Measurements from ENCODE around the gene CUEDC2.
"Not testable (repeated sequence)": the region's sequence is repeated elsewhere in the genome, so short reads cannot be mapped to it uniquely, and the experiment has no call there.

CUEDC2 gene

GRCh38 chr10:102461187-102462054, 29.0 kb upstream of the CUEDC2 start:
- Mint-ChIP-seq H3K27me3 (no peaks in the 10 kb centered on the region), H3K27ac (peak overlapping the region; percentile 92), H3K4me1 (peaks cover 32% of the 10 kb centered on the region), H3K36me3 (no peaks in the 10 kb centered on the region), H3K4me3 (peak overlapping the region; percentile 97), H3K9me3 (no peaks in the 10 kb centered on the region)
- ATAC-seq, result peak; percentile 97

GRCh38 chr10:102460836-102461186, 28.4 kb upstream of the CUEDC2 start:
- H3K4me3 Mint-ChIP-seq, result peak overlapping the region; percentile 97
- no peaks in the 10 kb centered on the region for H3K9me3 Mint-ChIP-seq
- H3K27me3 Mint-ChIP-seq, result no peaks in the 10 kb centered on the region
- peaks cover 32% of the 10 kb centered on the region for H3K4me1 Mint-ChIP-seq
- no peaks in the 10 kb centered on the region for H3K36me3 Mint-ChIP-seq
- peak overlapping the region; percentile 92 for H3K27ac Mint-ChIP-seq
- ATAC-seq, result peak; percentile 40

- Mint-ChIP-seq H3K9me3 (no peaks in the 10 kb centered on the region), H3K4me1 (peaks cover 31% of the 10 kb centered on the region), H3K4me3 (no peak overlapping the region), H3K27ac (no peak overlapping the region), H3K27me3 (no peaks in the 10 kb centered on the region), H3K36me3 (no peaks in the 10 kb centered on the region)
- no peak for ATAC-seq
These were observed 26.3 kb upstream of the CUEDC2 start for GRCh38 chr10:102458656-102459055.

GRCh38 chr10:102457591-102458150, 25.3 kb upstream of the CUEDC2 start:
- Mint-ChIP-seq H3K4me1 (peaks cover 29% of the 10 kb centered on the region), H3K27me3 (no peaks in the 10 kb centered on the region), H3K9me3 (no peaks in the 10 kb centered on the region), H3K4me3 (no peak overlapping the region), H3K36me3 (peaks cover 7% of the 10 kb centered on the region), H3K27ac (no peak overlapping the region)
- ATAC-seq, result no peak

GRCh38 chr10:102455893-102456471, 23.6 kb upstream of the CUEDC2 start:
- H3K9me3 Mint-ChIP-seq, result no peaks in the 10 kb centered on the region
- H3K36me3 Mint-ChIP-seq, result peaks cover 13% of the 10 kb centered on the region
- ATAC-seq, result no peak
- H3K4me3 Mint-ChIP-seq, result no peak overlapping the region
- no peak overlapping the region for H3K27ac Mint-ChIP-seq
- peaks cover 29% of the 10 kb centered on the region for H3K4me1 Mint-ChIP-seq
- no peaks in the 10 kb centered on the region for H3K27me3 Mint-ChIP-seq

- H3K4me1 Mint-ChIP-seq, result peaks cover 24% of the 10 kb centered on the region
- not testable (repeated sequence) for H3K4me3 Mint-ChIP-seq, ATAC-seq, H3K9me3 Mint-ChIP-seq, H3K27me3 Mint-ChIP-seq, H3K27ac Mint-ChIP-seq
- peaks cover 13% of the 10 kb centered on the region for H3K36me3 Mint-ChIP-seq
These were observed 22.5 kb upstream of the CUEDC2 start for GRCh38 chr10:102454662-102455487.

- Mint-ChIP-seq H3K4me1 (peaks cover 33% of the 10 kb centered on the region), H3K9me3 (no peaks in the 10 kb centered on the region), H3K27ac (peak overlapping the region; percentile 82), H3K27me3 (no peaks in the 10 kb centered on the region), H3K4me3 (no peak overlapping the region), H3K36me3 (peaks cover 13% of the 10 kb centered on the region)
- no peak for ATAC-seq
These were observed 21.1 kb upstream of the CUEDC2 start for GRCh38 chr10:102453502-102453901.

- peaks cover 33% of the 10 kb centered on the region for H3K4me1 Mint-ChIP-seq
- no peak for ATAC-seq
- peaks cover 13% of the 10 kb centered on the region for H3K36me3 Mint-ChIP-seq
- H3K4me3 Mint-ChIP-seq, result peak overlapping the region; percentile 43
- H3K27me3 Mint-ChIP-seq, result no peaks in the 10 kb centered on the region
- peak overlapping the region; percentile 82 for H3K27ac Mint-ChIP-seq
- H3K9me3 Mint-ChIP-seq, result no peaks in the 10 kb centered on the region
These were observed 20.4 kb upstream of the CUEDC2 start for GRCh38 chr10:102452672-102453340.

GRCh38 chr10:102451105-102451969, 19.0 kb upstream of the CUEDC2 start, which contains the start of gene C10orf95:
C10orf95 (minus strand) TSS chr10:102451543; CDS start chr10:102451093, 450 bp downstream.
- H3K36me3 Mint-ChIP-seq, result peaks cover 13% of the 10 kb centered on the region
- no peaks in the 10 kb centered on the region for H3K27me3 Mint-ChIP-seq
- peak within 1 kb of the TSS; percentile 96 for H3K4me3 Mint-ChIP-seq
- H3K9me3 Mint-ChIP-seq, result no peaks in the 10 kb centered on the region
- peaks cover 33% of the 10 kb centered on the region for H3K4me1 Mint-ChIP-seq
- peak within 1 kb of the TSS; percentile 96 for H3K27ac Mint-ChIP-seq
- ATAC-seq, result no peak

GRCh38 chr10:102450374-102451104, 18.2 kb upstream of the CUEDC2 start:
- H3K4me3 Mint-ChIP-seq, result peak overlapping the region; percentile 96
- peaks cover 13% of the 10 kb centered on the region for H3K36me3 Mint-ChIP-seq
- H3K27ac Mint-ChIP-seq, result peak overlapping the region; percentile 96
- ATAC-seq, result peak; percentile 95
- H3K27me3 Mint-ChIP-seq, result no peaks in the 10 kb centered on the region
- H3K4me1 Mint-ChIP-seq, result peaks cover 33% of the 10 kb centered on the region
- H3K9me3 Mint-ChIP-seq, result no peaks in the 10 kb centered on the region

- H3K9me3 Mint-ChIP-seq, result no peaks in the 10 kb centered on the region
- no peak for ATAC-seq
- peak overlapping the region; percentile 96 for H3K27ac Mint-ChIP-seq
- H3K27me3 Mint-ChIP-seq, result no peaks in the 10 kb centered on the region
- peaks cover 13% of the 10 kb centered on the region for H3K36me3 Mint-ChIP-seq
- H3K4me1 Mint-ChIP-seq, result peaks cover 33% of the 10 kb centered on the region
- H3K4me3 Mint-ChIP-seq, result peak overlapping the region; percentile 96
These were observed 17.7 kb upstream of the CUEDC2 start for GRCh38 chr10:102450124-102450373.

GRCh38 chr10:102449321-102450123, 17.1 kb upstream of the CUEDC2 start:
- no peaks in the 10 kb centered on the region for H3K27me3 Mint-ChIP-seq
- H3K4me1 Mint-ChIP-seq, result peaks cover 33% of the 10 kb centered on the region

GRCh38 chr10:102444851-102445250, 12.5 kb upstream of the CUEDC2 start:
- ATAC-seq, result no peak
- Mint-ChIP-seq H3K36me3 (no peaks in the 10 kb centered on the region), H3K27ac (no peak overlapping the region), H3K4me1 (peaks cover 9% of the 10 kb centered on the region), H3K4me3 (no peak overlapping the region), H3K9me3 (no peaks in the 10 kb centered on the region), H3K27me3 (no peaks in the 10 kb centered on the region)

More at GRCh38 chr10:102449321-102450123, 17.1 kb upstream of the CUEDC2 start:
- H3K4me3 Mint-ChIP-seq, result peak overlapping the region; percentile 96
- H3K36me3 Mint-ChIP-seq, result peaks cover 13% of the 10 kb centered on the region
- no peaks in the 10 kb centered on the region for H3K9me3 Mint-ChIP-seq
- peak; percentile 82 for ATAC-seq
- H3K27ac Mint-ChIP-seq, result peak overlapping the region; percentile 96
